Tongue (tissue), 2 donors: ENCODE data around the gene SERP2. TPM values are rescaled to one million over a fixed set of nuclear protein-coding genes. Genes with fewer than 3 reads are reported as not detected.
"Not testable (repeated sequence)": the region's sequence is repeated elsewhere in the genome, so short reads cannot be mapped to it uniquely, and the experiment has no call there.

Experiments used
- DNase-seq: peaks from one replicate; pipeline ENCODE4 v3.0.0-alpha.2; 2015
- total RNA-seq: library from RNA; depleted of rRNA; stranded (reverse); fragments of >200 nt; gene quantifications from one replicate; pipeline ENCODE4 v1.2.3, GENCODE V29; 2014

SERP2 gene
- total RNA-seq = 4.9 TPM

- peak; percentile 72 for DNase-seq
These were observed at the start of gene SERP2 for GRCh38 chr13:44373601-44374347. SERP2 (plus strand) TSS chr13:44373824; CDS start chr13:44374026, 202 bp downstream.

- no peak for DNase-seq
These were observed 46.7 kb upstream of the SERP2 start for GRCh38 chr13:44326961-44327360.

- DNase-seq = not testable (repeated sequence)
These were observed 44.6 kb upstream of the SERP2 start for GRCh38 chr13:44329041-44329440.

- no peak for DNase-seq
These were observed 43.6 kb upstream of the SERP2 start for GRCh38 chr13:44329909-44330545.

- no peak for DNase-seq
These were observed 42.2 kb upstream of the SERP2 start for GRCh38 chr13:44331446-44331845.

GRCh38 chr13:44331912-44332851, 41.4 kb upstream of the SERP2 start:
- peak; percentile 94 for DNase-seq

- no peak for DNase-seq
These were observed 39.5 kb upstream of the SERP2 start for GRCh38 chr13:44333950-44334655.

- no peak for DNase-seq
These were observed 38.9 kb upstream of the SERP2 start for GRCh38 chr13:44334751-44335150.

GRCh38 chr13:44336934-44337333, 36.7 kb upstream of the SERP2 start:
- no peak for DNase-seq

GRCh38 chr13:44337581-44337980, 36.0 kb upstream of the SERP2 start:
- no peak for DNase-seq

- peak; percentile 58 for DNase-seq
These were observed 33.1 kb upstream of the SERP2 start for GRCh38 chr13:44340508-44340907.

- DNase-seq = no peak
These were observed 30.9 kb upstream of the SERP2 start for GRCh38 chr13:44342741-44343140.

GRCh38 chr13:44346534-44346933, 27.1 kb upstream of the SERP2 start:
- no peak for DNase-seq

- no peak for DNase-seq
These were observed 26.3 kb upstream of the SERP2 start for GRCh38 chr13:44347301-44347700.

GRCh38 chr13:44347949-44348348, 25.7 kb upstream of the SERP2 start:
- peak; percentile 62 for DNase-seq

- no peak for DNase-seq
These were observed 22.7 kb upstream of the SERP2 start for GRCh38 chr13:44350775-44351504.

- DNase-seq = no peak
These were observed 22.1 kb upstream of the SERP2 start for GRCh38 chr13:44351505-44351854.

- DNase-seq = no peak
These were observed 21.4 kb upstream of the SERP2 start for GRCh38 chr13:44352202-44352601.

- no peak for DNase-seq
These were observed 21.0 kb upstream of the SERP2 start for GRCh38 chr13:44352671-44353070.

- DNase-seq = no peak
These were observed 19.3 kb upstream of the SERP2 start for GRCh38 chr13:44354331-44354730.

- no peak for DNase-seq
These were observed 18.7 kb upstream of the SERP2 start for GRCh38 chr13:44354884-44355283.

- DNase-seq = no peak
These were observed 18.0 kb upstream of the SERP2 start for GRCh38 chr13:44355621-44356020.
